ENCODE data around the gene CENPVL1. TPM values are rescaled to one million over a fixed set of nuclear protein-coding genes. Genes with fewer than 3 reads are reported as not detected.
"Not testable (repeated sequence)": the region's sequence is repeated elsewhere in the genome, so short reads cannot be mapped to it uniquely, and the experiment has no call there.

Gene CENPVL1
- total RNA-seq, 1 experiment from 2014 or later = 2.8 TPM

DNA sequence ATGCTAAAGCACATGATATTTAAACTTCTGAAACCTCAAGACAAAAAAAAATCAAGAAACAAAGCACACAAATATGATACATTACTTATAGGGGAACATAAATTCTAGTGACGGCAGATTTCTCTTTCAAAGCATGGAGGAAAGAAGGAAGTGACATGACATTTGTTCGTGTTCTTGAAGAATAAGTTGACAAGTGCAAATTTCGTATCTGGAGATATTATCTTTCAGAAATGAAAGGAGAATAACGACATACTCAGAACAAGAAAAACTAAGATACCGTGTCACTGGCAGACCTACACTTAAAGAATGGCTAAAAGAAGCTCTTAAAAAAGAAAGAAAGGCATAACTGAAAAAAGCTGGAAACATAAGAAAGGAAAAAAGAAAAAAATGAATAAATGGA, 44.3 kb upstream of the CENPVL1 start:
- H3K9me3 ChIP-seq (ENCODE audit: control insufficient read depth, low read depth, low read length) = no peaks in the 10 kb centered on the region
- Mint-ChIP-seq H3K27me3 (ENCODE audit: low read depth) (peaks cover 7% of the 10 kb centered on the region; the same call in 1 of the 2 replicates), H3K4me3 (no peak overlapping the region), H3K4me1 (no peaks in the 10 kb centered on the region), H3K27ac (no peak overlapping the region), H3K9me3 (peaks cover 44 to 54% of the 10 kb centered on the region in 2 experiments), H3K36me3 (ENCODE audit: insufficient read depth in 1 of 3, low read depth in 3 of 3) (no peaks in the 10 kb centered on the region)
- no peak overlapping the region for H4K91ac ChIP-seq (ENCODE audit: insufficient read length, low read depth, low read length)
- no peaks in the 10 kb centered on the region for H3K27me3 ChIP-seq (ENCODE audit: insufficient read depth, low read length)
- H4K20me1 ChIP-seq (ENCODE audit: control insufficient read depth, insufficient read depth, insufficient read length) = no peaks in the 10 kb centered on the region
- no peak overlapping the region for H3K4me2 ChIP-seq (ENCODE audit: insufficient read depth, insufficient read length, low read length)
- no peak overlapping the region for H3K4ac ChIP-seq (ENCODE audit: low read depth, low read length)
- TF ChIP-seq, protein P1, sequence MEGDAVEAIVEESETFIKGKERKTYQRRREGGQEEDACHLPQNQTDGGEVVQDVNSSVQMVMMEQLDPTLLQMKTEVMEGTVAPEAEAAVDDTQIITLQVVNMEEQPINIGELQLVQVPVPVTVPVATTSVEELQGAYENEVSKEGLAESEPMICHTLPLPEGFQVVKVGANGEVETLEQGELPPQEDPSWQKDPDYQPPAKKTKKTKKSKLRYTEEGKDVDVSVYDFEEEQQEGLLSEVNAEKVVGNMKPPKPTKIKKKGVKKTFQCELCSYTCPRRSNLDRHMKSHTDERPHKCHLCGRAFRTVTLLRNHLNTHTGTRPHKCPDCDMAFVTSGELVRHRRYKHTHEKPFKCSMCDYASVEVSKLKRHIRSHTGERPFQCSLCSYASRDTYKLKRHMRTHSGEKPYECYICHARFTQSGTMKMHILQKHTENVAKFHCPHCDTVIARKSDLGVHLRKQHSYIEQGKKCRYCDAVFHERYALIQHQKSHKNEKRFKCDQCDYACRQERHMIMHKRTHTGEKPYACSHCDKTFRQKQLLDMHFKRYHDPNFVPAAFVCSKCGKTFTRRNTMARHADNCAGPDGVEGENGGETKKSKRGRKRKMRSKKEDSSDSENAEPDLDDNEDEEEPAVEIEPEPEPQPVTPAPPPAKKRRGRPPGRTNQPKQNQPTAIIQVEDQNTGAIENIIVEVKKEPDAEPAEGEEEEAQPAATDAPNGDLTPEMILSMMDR (conservative IDR thresholded peaks at IDR 0.05) = no peak
- H2BK15ac ChIP-seq (ENCODE audit: low read depth, low read length) = no peak overlapping the region
- H2BK5ac ChIP-seq (ENCODE audit: insufficient read length, low read length) = no peak overlapping the region
- H3K14ac ChIP-seq (ENCODE audit: insufficient read depth, low read length) = no peak overlapping the region
- no peak overlapping the region for H4K5ac ChIP-seq (ENCODE audit: insufficient read length, low read depth, low read length)
- no peaks in the 10 kb centered on the region for H3K4me1 ChIP-seq (ENCODE audit: insufficient read depth, low read length)
- no peak overlapping the region for H3K56ac ChIP-seq (ENCODE audit: insufficient read length, low read depth, low read length)
- H3K23ac ChIP-seq (ENCODE audit: insufficient read length, low read depth, low read length) = no peak overlapping the region
- no peaks in the 10 kb centered on the region for H3K23me2 ChIP-seq (ENCODE audit: insufficient read length, low read depth, low read length, poor library complexity, severe bottlenecking)
- no peaks in the 10 kb centered on the region for H3K79me2 ChIP-seq (ENCODE audit: insufficient read depth, low read length)
- H3K27ac ChIP-seq (ENCODE audit: insufficient read length, low read depth, low read length) = no peak overlapping the region
- H3K79me1 ChIP-seq (ENCODE audit: insufficient read depth, low read depth, low read length, poor library complexity, severe bottlenecking) = no peaks in the 10 kb centered on the region
- H3K9ac ChIP-seq (ENCODE audit: extremely low read depth, insufficient read length, low read length) = no peak overlapping the region
- H3T11ph ChIP-seq (ENCODE audit: low read length) = no peak overlapping the region
- H2AFZ ChIP-seq (ENCODE audit: low read length) = no peak overlapping the region
- H2BK12ac ChIP-seq (ENCODE audit: insufficient read length, low read depth, low read length) = no peak overlapping the region
- WGBS (ENCODE audit: extremely low coverage, insufficient read length, low lambda C conversion rate) = no CpG with 5 or more reads among the region's 5 CpGs
- no peak overlapping the region for H4K8ac ChIP-seq (replicated peaks; ENCODE audit: insufficient read length, low read depth, low read length)
- no peak overlapping the region for H3K18ac ChIP-seq (ENCODE audit: insufficient read length, low read depth, low read length)
- H2BK120ac ChIP-seq (ENCODE audit: low read depth, low read length, poor library complexity, severe bottlenecking) = no peak overlapping the region
- H2BK20ac ChIP-seq (ENCODE audit: low read depth, low read length, poor library complexity, severe bottlenecking) = no peak overlapping the region
- DNase-seq = no peak
- no peak overlapping the region for H2AK5ac ChIP-seq (ENCODE audit: insufficient read length, low read length)

DNA sequence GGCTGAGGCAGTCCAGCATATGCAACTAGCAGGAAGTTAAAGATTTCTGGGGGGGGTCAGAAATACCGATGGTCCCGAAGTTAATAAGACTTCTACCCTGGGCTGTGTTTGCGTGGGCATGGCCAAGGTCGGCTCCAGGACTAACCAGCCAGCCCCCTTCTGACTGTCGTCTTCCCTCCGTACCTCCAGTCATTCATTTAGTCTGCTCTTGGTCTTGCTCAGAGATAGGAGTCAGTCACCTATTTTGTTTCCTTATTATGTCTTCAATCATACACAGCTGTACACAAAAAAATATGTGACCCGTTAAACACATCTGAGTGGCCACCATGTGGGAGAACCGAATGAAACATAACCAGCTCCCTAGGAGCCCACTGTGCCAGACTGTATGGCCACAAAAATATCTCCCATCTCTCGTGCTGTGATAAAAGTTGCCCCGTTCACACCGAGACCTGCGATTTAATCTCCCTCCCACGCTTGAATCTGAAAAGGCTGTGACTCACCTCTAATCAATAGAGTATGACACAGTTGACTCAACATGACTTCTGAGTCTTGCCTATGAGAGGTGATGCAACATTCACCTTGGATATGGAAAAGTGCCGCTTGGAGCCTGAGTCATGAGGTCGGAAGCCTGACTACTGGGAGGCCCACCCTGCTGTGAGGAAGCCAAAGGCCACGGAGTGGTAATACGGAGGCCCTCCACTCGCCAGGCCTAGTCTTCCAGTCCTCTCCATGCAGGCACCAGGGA, 30.5 kb upstream of the CENPVL1 start:
- H2BK5ac ChIP-seq (ENCODE audit: insufficient read length, low read length); H3K27me3 ChIP-seq (ENCODE audit: insufficient read depth, low read length); H3K14ac ChIP-seq (ENCODE audit: insufficient read depth, low read length); H2BK15ac ChIP-seq (ENCODE audit: low read depth, low read length); H3K4ac ChIP-seq (ENCODE audit: low read depth, low read length); H3K27ac Mint-ChIP-seq; H3K4me1 Mint-ChIP-seq; H3K4me3 Mint-ChIP-seq; H3K18ac ChIP-seq (ENCODE audit: insufficient read length, low read depth, low read length); H3K27me3 Mint-ChIP-seq (ENCODE audit: low read depth); H3K56ac ChIP-seq (ENCODE audit: insufficient read length, low read depth, low read length); H2AK5ac ChIP-seq (ENCODE audit: insufficient read length, low read length); H3K23me2 ChIP-seq (ENCODE audit: insufficient read length, low read depth, low read length, poor library complexity, severe bottlenecking); H3T11ph ChIP-seq (ENCODE audit: low read length); H3K79me1 ChIP-seq (ENCODE audit: insufficient read depth, low read depth, low read length, poor library complexity, severe bottlenecking); DNase-seq; H2BK20ac ChIP-seq (ENCODE audit: low read depth, low read length, poor library complexity, severe bottlenecking); H4K5ac ChIP-seq (ENCODE audit: insufficient read length, low read depth, low read length); H3K36me3 Mint-ChIP-seq (ENCODE audit: insufficient read depth in 1 of 3, low read depth in 3 of 3); H4K20me1 ChIP-seq (ENCODE audit: control insufficient read depth, insufficient read depth, insufficient read length); H2BK120ac ChIP-seq (ENCODE audit: low read depth, low read length, poor library complexity, severe bottlenecking); H3K4me1 ChIP-seq (ENCODE audit: insufficient read depth, low read length); H3K79me2 ChIP-seq (ENCODE audit: insufficient read depth, low read length); H3K4me2 ChIP-seq (ENCODE audit: insufficient read depth, insufficient read length, low read length); H3K9ac ChIP-seq (ENCODE audit: extremely low read depth, insufficient read length, low read length); H3K9me3 ChIP-seq (ENCODE audit: control insufficient read depth, low read depth, low read length); H3K23ac ChIP-seq (ENCODE audit: insufficient read length, low read depth, low read length); H3K9me3 Mint-ChIP-seq; H4K8ac ChIP-seq (replicated peaks; ENCODE audit: insufficient read length, low read depth, low read length); H3K27ac ChIP-seq (ENCODE audit: insufficient read length, low read depth, low read length); H2AFZ ChIP-seq (ENCODE audit: low read length); H2BK12ac ChIP-seq (ENCODE audit: insufficient read length, low read depth, low read length); H4K91ac ChIP-seq (ENCODE audit: insufficient read length, low read depth, low read length): not testable (repeated sequence)
- no CpG with 5 or more reads among the region's 18 CpGs for WGBS (ENCODE audit: extremely low coverage, insufficient read length, low lambda C conversion rate)

Measured in H9 (cell line).